HUES64 (cell line): ENCODE measurements around the gene BMERB1.
A peak's percentile ranks its signal among the peaks of the same experiment; 100 is the strongest.

Experiments
- H3K27ac ChIP-seq: 2 replicates; pipeline ENCODE4 v1.7.0; 2013; ENCODE audit warnings: low read depth, low read length, inconsistent platforms
- H3K27me3 ChIP-seq: 2 replicates; pipeline ENCODE4 v1.6.1; 2013; ENCODE audit warnings: mild to moderate bottlenecking, low read length; ENCODE audit not compliant: insufficient read depth
- H3K36me3 ChIP-seq: 2 replicates; pipeline ENCODE4 v1.6.1; 2013; ENCODE audit warnings: mild to moderate bottlenecking, low read length; ENCODE audit not compliant: insufficient read depth
- H3K4me1 ChIP-seq: 2 replicates; pipeline ENCODE4 v1.6.1; 2013; ENCODE audit warnings: mild to moderate bottlenecking, low read length, moderate library complexity; ENCODE audit not compliant: insufficient read depth
- H3K4me3 ChIP-seq: 2 replicates; pipeline ENCODE4 v1.5.1; 2013; ENCODE audit warnings: mild to moderate bottlenecking, low read length, moderate library complexity
- H3K9ac ChIP-seq: 2 replicates; pipeline ENCODE4 v1.6.1; 2013; ENCODE audit warnings: mild to moderate bottlenecking, low read depth, low read length
- H3K9me3 ChIP-seq: 2 replicates; pipeline ENCODE4 v1.6.1; 2013; ENCODE audit warnings: low read depth, low read length; ENCODE audit not compliant: insufficient read depth
- WGBS: fragments of 150-250, 120-280 bp; methylation state at CpG from one replicate; pipeline ENCODE4 v1.1.7; 2013; ENCODE audit warnings: missing lambda C conversion rate; 5-methylcytosine and 5-hydroxymethylcytosine counted together

BMERB1 gene

DNA sequence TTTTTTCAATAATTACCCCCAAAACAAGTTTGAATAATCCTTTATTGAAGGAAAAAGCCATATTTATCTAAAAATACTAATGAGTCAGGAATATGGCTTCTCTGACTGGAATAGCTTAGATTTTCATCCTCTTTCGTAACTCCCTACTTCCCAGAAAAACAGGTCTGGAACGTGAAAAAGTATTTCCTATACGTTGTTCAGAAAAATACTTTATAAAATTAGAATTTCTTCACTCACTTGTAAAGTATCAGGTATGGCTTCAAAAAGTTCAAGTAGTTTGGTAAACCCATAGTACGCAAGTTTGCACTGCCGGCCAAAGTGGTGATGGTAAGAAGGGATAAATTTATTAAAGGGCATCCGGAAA is 174.9 kb downstream of the BMERB1 start:
- no peak overlapping the region for H3K9ac ChIP-seq
- no peaks in the 10 kb centered on the region for H3K4me1 ChIP-seq
- no peak overlapping the region for H3K27ac ChIP-seq
- no peak overlapping the region for H3K4me3 ChIP-seq
- WGBS = 98% methylated on average over 4 of the region's 6 CpGs
- no peaks in the 10 kb centered on the region for H3K27me3 ChIP-seq
- no peaks in the 10 kb centered on the region for H3K9me3 ChIP-seq
- peaks cover 78% of the 10 kb centered on the region for H3K36me3 ChIP-seq

DNA sequence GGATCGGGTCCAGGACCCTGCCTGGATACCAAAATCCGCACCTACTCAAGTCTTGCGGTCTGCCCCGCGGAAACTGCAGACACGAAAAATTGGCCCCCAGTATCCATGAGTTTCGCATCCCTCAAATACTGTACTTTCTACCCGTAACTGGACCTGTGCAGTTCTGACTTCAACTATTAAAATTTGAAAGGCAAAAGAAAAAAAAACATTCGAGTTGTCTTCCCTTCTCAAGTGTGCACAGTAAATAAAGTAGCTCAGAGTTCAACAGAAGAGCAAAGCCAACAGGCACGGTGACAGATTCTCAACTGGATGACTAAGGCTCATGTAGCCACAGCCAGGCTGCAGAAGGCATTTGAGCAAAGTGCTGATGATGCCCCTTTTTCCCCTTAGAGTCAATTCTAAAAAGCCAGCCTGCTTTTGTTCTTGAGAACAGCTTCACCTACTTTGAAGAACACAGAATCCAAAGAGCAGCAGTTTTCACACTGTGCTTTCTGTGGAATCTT is 176.0 kb downstream of the BMERB1 start:
- H3K9me3 ChIP-seq = no peaks in the 10 kb centered on the region
- no peaks in the 10 kb centered on the region for H3K4me1 ChIP-seq
- H3K36me3 ChIP-seq = peaks cover 77% of the 10 kb centered on the region
- no peak overlapping the region for H3K27ac ChIP-seq
- no peak overlapping the region for H3K9ac ChIP-seq
- H3K4me3 ChIP-seq = no peak overlapping the region
- no peaks in the 10 kb centered on the region for H3K27me3 ChIP-seq
- 96% methylated on average over 10 of the region's 10 CpGs for WGBS

DNA sequence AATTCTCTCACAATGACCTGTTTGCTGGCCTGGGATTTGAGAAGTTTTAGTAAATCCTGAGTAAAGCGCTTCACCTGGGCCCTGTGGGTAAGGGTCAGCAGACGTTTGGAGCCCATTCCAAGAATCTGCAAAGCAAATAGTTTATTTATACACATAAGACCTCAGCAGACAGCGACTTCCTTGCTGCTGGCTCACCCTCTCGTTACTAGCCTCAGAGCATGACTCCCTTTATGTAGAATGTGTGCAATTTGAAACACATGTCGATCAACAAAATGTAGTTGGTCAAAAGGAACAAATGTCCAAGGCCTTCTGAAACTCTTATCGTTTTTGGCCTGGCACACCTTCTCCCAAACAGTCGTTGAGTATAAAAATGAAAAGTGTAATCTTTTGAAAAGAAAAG is 177.2 kb downstream of the BMERB1 start:
- no peak overlapping the region for H3K9ac ChIP-seq
- WGBS = 95% methylated on average over 7 of the region's 7 CpGs
- no peak overlapping the region for H3K4me3 ChIP-seq
- H3K27me3 ChIP-seq = no peaks in the 10 kb centered on the region
- no peak overlapping the region for H3K27ac ChIP-seq
- no peaks in the 10 kb centered on the region for H3K9me3 ChIP-seq
- no peaks in the 10 kb centered on the region for H3K4me1 ChIP-seq
- peaks cover 87% of the 10 kb centered on the region for H3K36me3 ChIP-seq

DNA sequence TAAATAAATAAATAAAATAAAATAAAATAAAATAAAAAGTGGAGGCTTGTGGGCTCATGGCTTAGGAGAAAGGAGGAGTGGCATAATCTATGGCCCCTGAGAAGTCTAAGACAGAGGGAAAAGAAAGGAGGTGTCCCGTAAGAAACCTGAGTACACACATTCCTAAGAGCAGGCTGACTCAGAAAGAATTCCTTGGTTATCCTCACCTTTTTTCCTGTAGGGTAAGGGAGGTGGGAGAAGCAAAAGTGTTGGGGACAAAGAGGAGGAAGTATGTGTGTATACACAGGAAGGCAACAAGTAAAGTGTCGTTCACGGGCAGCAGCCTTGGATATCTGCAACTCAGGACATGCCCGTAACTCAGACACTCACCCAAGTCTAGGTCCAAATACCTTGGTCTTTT is 179.3 kb downstream of the BMERB1 start:
- H3K4me3 ChIP-seq = no peak overlapping the region
- H3K9me3 ChIP-seq = no peaks in the 10 kb centered on the region
- H3K9ac ChIP-seq = peak overlapping the region; percentile 52; the same call in 1 of the 2 replicates
- H3K27me3 ChIP-seq = no peaks in the 10 kb centered on the region
- H3K4me1 ChIP-seq = no peaks in the 10 kb centered on the region
- WGBS = 80% methylated on average over 4 of the region's 4 CpGs
- H3K36me3 ChIP-seq = peaks cover 89% of the 10 kb centered on the region
- H3K27ac ChIP-seq = peak overlapping the region; percentile 63

DNA sequence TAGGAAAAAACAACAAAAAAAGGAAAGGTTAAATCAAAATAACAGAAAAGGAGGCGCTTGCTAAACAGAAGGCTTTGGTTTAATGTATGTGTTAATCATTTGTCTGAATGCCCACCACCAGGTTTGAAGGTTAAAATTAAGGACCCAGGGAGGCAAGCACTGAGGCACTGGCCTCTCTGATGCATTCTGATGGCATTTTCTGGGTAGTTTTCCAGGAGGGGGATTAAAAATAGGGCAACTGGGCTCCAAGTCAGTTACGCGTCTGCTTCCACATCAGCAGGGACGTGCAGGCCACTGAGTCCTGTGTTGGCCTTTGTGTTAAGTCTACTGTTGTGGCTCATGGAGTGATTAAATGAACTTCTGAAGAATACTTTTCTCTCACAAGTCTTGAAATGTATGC is 181.6 kb downstream of the BMERB1 start:
- Histone ChIP-seq H3K4me3 (no peak overlapping the region), H3K9me3 (no peaks in the 10 kb centered on the region), H3K36me3 (peaks cover 91% of the 10 kb centered on the region), H3K9ac (no peak overlapping the region), H3K4me1 (no peaks in the 10 kb centered on the region), H3K27me3 (no peaks in the 10 kb centered on the region), H3K27ac (no peak overlapping the region)
- WGBS = 92% methylated on average over 4 of the region's 4 CpGs

DNA sequence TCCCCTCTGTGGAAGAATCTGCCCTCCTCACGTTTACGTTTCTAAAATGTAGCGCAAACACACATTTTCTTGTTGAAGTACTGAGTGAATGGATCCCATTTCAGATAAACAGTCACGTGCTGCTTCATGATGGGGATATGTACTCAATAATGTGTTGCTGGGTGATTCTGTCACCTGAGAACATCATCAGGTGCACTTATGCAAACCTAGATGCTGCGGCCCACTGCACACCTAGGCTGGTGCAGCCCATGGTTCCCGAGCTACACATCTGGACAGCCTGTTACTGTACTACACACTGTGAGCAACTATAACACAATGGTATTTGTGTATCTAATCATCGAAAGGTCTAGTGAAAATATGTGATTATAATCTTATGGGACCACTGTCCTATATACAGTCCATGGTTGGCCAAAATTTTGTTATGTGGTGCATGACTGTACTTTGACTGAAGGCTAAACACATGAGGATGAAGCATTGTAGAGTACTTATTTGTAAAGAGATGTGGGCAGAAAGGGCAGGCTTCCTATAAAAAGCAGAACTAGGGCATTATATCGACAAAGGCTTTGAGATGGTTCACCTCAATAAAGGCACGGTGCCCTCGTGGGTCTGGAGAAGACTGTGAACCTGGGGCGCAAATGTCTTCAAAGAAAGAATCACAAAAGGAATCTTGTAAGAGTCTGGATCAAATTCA is 182.2 kb downstream of the BMERB1 start:
- H3K9me3 ChIP-seq = no peaks in the 10 kb centered on the region
- no peak overlapping the region for H3K4me3 ChIP-seq
- 95% methylated on average over 11 of the region's 11 CpGs for WGBS
- H3K9ac ChIP-seq = no peak overlapping the region
- no peaks in the 10 kb centered on the region for H3K4me1 ChIP-seq
- H3K27ac ChIP-seq = no peak overlapping the region
- H3K27me3 ChIP-seq = no peaks in the 10 kb centered on the region
- peaks cover 92% of the 10 kb centered on the region for H3K36me3 ChIP-seq

DNA sequence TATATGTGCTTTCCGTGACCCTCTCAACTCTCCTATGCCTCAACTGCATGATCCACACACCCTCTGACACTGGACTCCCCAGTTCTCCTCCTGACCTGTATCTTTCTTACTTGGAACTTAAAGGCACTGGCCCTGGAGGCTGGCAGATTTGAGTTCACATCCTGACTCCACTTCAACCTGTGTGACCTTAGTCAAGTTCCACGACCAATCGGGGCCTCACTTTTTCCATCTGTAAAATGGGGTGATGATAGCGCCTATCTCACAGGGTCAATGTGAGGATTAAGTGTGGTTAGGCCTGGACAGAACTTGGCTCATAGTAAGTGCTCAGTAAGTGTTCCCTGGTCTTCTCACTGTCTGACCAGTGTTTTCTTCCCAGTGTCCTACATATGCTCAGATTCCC is 183.5 kb downstream of the BMERB1 start:
- H3K9me3 ChIP-seq = no peaks in the 10 kb centered on the region
- no peak overlapping the region for H3K4me3 ChIP-seq
- no peaks in the 10 kb centered on the region for H3K4me1 ChIP-seq
- no peaks in the 10 kb centered on the region for H3K27me3 ChIP-seq
- H3K27ac ChIP-seq = no peak overlapping the region
- WGBS = 94% methylated on average over 4 of the region's 4 CpGs
- peaks cover 92% of the 10 kb centered on the region for H3K36me3 ChIP-seq
- no peak overlapping the region for H3K9ac ChIP-seq

DNA sequence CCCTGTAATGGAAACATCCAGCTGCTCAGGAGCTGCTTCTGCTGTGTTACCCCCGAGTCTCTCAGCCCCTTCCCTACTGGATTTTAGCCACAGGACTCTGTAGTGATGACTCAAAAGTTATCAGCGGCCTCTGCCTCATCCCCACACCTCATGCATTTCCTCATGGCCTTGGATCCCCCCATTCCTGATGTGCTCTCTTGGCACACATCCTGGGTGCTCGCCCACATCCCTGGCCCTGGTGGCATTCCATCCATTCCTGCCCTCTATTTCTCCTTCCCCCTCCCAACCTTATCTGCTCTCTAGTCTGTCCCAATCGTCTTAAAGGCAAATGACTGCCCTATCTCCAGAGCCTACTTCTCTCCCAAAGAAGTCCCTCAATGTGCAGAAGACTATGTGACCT is 184.0 kb downstream of the BMERB1 start:
- H3K4me3 ChIP-seq = no peak overlapping the region
- no peaks in the 10 kb centered on the region for H3K9me3 ChIP-seq
- no peak overlapping the region for H3K27ac ChIP-seq
- H3K27me3 ChIP-seq = no peaks in the 10 kb centered on the region
- H3K9ac ChIP-seq = no peak overlapping the region
- H3K36me3 ChIP-seq = peaks cover 92% of the 10 kb centered on the region
- no peaks in the 10 kb centered on the region for H3K4me1 ChIP-seq
- 92% methylated on average over 4 of the region's 4 CpGs for WGBS

DNA sequence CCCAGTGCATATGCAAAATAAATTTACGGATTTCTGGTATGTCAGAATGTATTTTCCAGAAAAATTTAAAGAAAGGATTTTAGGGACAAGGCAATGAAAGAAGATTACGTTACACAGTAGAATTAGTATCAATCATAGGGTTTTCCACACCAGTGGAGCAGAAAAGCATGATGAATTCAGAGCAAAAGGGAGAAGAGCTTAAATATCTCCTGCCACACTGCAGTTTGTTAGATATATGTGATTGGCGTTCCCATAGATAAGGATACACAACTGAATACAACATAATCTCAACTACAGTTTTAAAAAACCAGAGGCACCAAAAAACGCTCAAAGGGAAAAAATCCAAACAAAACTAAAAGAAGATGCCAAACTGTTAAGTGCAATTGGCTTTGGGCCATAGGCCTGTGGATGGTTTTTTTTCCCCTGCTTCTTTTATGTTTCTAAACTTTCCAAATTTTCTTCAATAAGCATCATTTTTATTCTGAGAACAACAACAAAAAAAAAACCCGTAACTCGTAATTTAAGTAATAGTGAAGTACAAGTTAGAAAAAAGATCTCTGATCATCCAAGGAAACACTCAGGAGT is 186.3 kb downstream of the BMERB1 start:
- 92% methylated on average over 3 of the region's 6 CpGs for WGBS
- Histone ChIP-seq H3K9ac (no peak overlapping the region), H3K27ac (no peak overlapping the region), H3K4me3 (no peak overlapping the region), H3K27me3 (no peaks in the 10 kb centered on the region), H3K9me3 (no peaks in the 10 kb centered on the region), H3K4me1 (no peaks in the 10 kb centered on the region), H3K36me3 (peaks cover 97% of the 10 kb centered on the region)

DNA sequence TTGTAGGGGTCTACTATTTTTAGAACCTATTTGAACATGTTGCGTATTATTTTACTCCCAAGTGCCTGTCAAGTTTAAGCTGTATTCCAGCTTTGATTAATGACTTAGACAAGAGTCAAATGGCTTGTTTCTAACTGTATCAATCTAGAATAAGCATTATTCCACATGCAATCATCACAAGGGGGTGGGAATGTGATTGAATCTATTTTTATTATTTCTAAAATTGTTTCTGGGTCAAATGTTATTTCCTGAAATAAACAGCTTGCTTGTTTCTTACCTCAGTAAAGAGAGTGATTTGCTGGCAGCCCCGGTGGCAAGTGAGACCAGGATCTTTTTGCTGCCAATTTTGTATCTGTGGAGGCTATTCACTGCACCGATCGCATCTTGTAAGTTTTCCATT is 187.1 kb downstream of the BMERB1 start:
- Histone ChIP-seq H3K4me1 (no peaks in the 10 kb centered on the region), H3K9me3 (no peaks in the 10 kb centered on the region), H3K27ac (no peak overlapping the region), H3K9ac (no peak overlapping the region), H3K27me3 (no peaks in the 10 kb centered on the region), H3K4me3 (no peak overlapping the region), H3K36me3 (peaks cover 95% of the 10 kb centered on the region)
- 94% methylated on average over 4 of the region's 4 CpGs for WGBS

DNA sequence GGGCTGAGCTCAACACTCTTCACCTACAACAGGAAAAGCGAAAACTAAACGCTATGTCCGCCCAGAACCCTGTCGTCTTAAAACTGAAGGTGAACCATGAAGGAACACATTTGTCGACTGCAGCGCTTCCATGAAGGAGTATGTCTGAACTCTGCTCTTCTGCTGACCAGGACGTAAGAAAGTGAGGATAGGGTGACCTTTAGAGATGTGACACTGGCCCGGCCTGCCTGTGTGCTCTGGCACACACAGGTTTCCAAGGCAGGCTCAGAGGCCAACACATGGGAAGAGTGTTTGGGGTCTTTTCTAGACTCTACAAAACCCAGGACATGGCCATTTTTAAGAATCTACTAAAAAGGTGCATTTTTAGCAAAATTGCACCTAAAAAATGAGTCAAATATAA is 187.5 kb downstream of the BMERB1 start:
- Histone ChIP-seq H3K4me1 (no peaks in the 10 kb centered on the region), H3K9ac (no peak overlapping the region), H3K27me3 (no peaks in the 10 kb centered on the region), H3K36me3 (peaks cover 91% of the 10 kb centered on the region), H3K4me3 (no peak overlapping the region), H3K27ac (no peak overlapping the region), H3K9me3 (no peaks in the 10 kb centered on the region)
- whole genome bisulfite sequencing = 97% methylated on average over 8 of the region's 8 CpGs
